Caco-2 (cell line): ENCODE data around the gene CHST13. TPM values are rescaled to one million over a fixed set of nuclear protein-coding genes. Genes with fewer than 3 reads are reported as not detected.
"Not testable (repeated sequence)": the region's sequence is repeated elsewhere in the genome, so short reads cannot be mapped to it uniquely, and the experiment has no call there.

Experiments
- BruUV-seq: library from RNA; stranded (reverse); fragments of 400-500 nt; replicated peaks from 2 replicates; lab custom pipeline; 2021; lab: Mats Ljungman, UMichigan
- CTCF ChIA-PET: fragments of 300-600 bp; sonication (Branson Sonifier 250); formaldehyde crosslinking; loops from one replicate; lab custom pipeline; 2022; ENCODE audit warnings: antibody characterized with exemption; lab: Charles Lee
- POLR2A ChIA-PET: fragments of 300-600 bp; sonication (Branson Sonifier 250); formaldehyde crosslinking; loops from one replicate; lab custom pipeline; 2022; ENCODE audit warnings: antibody characterized with exemption; lab: Charles Lee
- DNase-seq, 2 experiments: peaks; one replicate each; pipeline versions ENCODE4 v3.0.0 to v3.0.0-alpha.2; 2020 to 2022
- H3K27me3 ChIP-seq: replicated peaks from 2 replicates; pipeline ENCODE4 v1.6.0; 2011; ENCODE audit warnings: low read length; ENCODE audit not compliant: control insufficient read depth, insufficient read depth
- H3K36me3 ChIP-seq: 2 replicates; pipeline ENCODE4 v1.5.1; 2011; ENCODE audit warnings: low read length; ENCODE audit not compliant: control insufficient read depth, insufficient read depth
- H3K4me1 ChIP-seq: fragments of 250-450 bp; sonication (Bioruptor Pico); 2 replicates; pipeline ENCODE4 v1.5.1; 2020; ENCODE audit warnings: mild to moderate bottlenecking
- H3K4me3 ChIP-seq: 2 replicates; pipeline ENCODE4 v1.5.1; 2011; ENCODE audit warnings: low read depth, mild to moderate bottlenecking, control low read depth, low read length
- H3K9me3 ChIP-seq: fragments of 250-450 bp; sonication (Bioruptor Pico); 2 replicates; pipeline ENCODE4 v1.5.1; 2020; ENCODE audit warnings: mild to moderate bottlenecking, moderate library complexity
- H3K27ac Mint-ChIP-seq: one replicate; pipeline ENCODE4 v1.8.0; 2022; ENCODE audit warnings: mixed read lengths; ENCODE audit not compliant: unreplicated experiment
- H3K27me3 Mint-ChIP-seq: one replicate; pipeline ENCODE4 v1.8.0; 2022; ENCODE audit warnings: mixed read lengths; ENCODE audit not compliant: insufficient read depth, unreplicated experiment
- H3K36me3 Mint-ChIP-seq: one replicate; pipeline ENCODE4 v1.8.0; 2022; ENCODE audit warnings: mild to moderate bottlenecking, mixed read lengths; ENCODE audit not compliant: insufficient read depth, unreplicated experiment
- H3K4me1 Mint-ChIP-seq: one replicate; pipeline ENCODE4 v1.8.0; 2022; ENCODE audit warnings: low read depth, mixed read lengths; ENCODE audit not compliant: unreplicated experiment
- H3K4me3 Mint-ChIP-seq: one replicate; pipeline ENCODE4 v1.8.0; 2022; ENCODE audit warnings: mild to moderate bottlenecking, moderate library complexity, mixed read lengths; ENCODE audit not compliant: unreplicated experiment
- H3K9me3 Mint-ChIP-seq: one replicate; pipeline ENCODE4 v1.8.0; 2022; ENCODE audit warnings: mixed read lengths; ENCODE audit not compliant: unreplicated experiment
- CTCF ChIP-seq, 2 experiments: fragments of 200-600 bp in 1 of 2; IDR thresholded peaks; 1 replicate in 1 of 2; 2 replicates in 1 of 2; pipeline versions ENCODE4 v1.5.1 to v1.8.0; 2011 to 2022; ENCODE audit warnings: antibody characterized with exemption in 1 of 2, control low read depth in 1 of 2, inconsistent platforms in 1 of 2, low read depth in 1 of 2, low read length in 1 of 2, mild to moderate bottlenecking in 1 of 2, moderate library complexity in 1 of 2; ENCODE audit not compliant: insufficient read depth in 1 of 2, severe bottlenecking in 1 of 2, unreplicated experiment in 1 of 2
- intact Hi-C: fragments of 100-400 bp; cut with micrococcal nuclease; formaldehyde crosslinking; loops from one replicate; pipeline ENCODE4 v1.10.0; 2022; ENCODE audit not compliant: unreplicated experiment
- total RNA-seq: library from RNA; stranded (reverse); gene quantifications from 2 replicates; pipeline ENCODE4 v1.2.3, GENCODE V29; 2022

The CHST13 gene
- total RNA-seq, 1 experiment from 2014 or later = 25.3 TPM

DNA sequence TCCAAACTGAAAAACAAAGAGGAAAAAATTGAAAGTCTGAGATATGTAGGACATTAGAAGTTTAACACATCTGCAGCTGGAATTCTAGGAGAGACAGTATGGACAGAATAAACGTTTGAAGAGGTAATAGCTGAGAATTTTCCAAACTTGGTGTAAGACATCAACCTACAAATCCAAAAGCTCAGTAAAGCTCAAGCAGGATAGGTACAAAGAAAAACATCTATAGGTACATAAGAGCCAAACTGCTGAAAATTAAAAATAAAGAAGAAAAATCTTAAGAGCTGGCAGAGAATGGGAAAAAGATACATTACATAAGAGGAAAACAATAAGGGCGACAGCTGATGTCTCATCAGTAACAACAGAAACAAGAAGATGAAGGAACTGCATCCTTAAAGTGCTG is 57.6 kb downstream of the CHST13 start:
- CTCF ChIA-PET = interaction anchor here (0.5 kb wide), 1 partner anchor 993 kb away, joined by 4 read pairs; no protein-coding TSS in a partner anchor
- Mint-ChIP-seq H3K27ac (no peak overlapping the region), H3K4me1 (no peaks in the 10 kb centered on the region), H3K36me3 (no peaks in the 10 kb centered on the region), H3K4me3 (no peak overlapping the region), H3K27me3 (peaks cover 10% of the 10 kb centered on the region), H3K9me3 (no peaks in the 10 kb centered on the region)
- BruUV-seq = no TSS peak
- Histone ChIP-seq H3K4me1 (no peaks in the 10 kb centered on the region), H3K9me3 (no peaks in the 10 kb centered on the region), H3K27me3 (no peaks in the 10 kb centered on the region), H3K4me3 (no peak overlapping the region), H3K36me3 (no peaks in the 10 kb centered on the region)
- no peak for DNase-seq
- intact Hi-C loops = no loop called here
- POLR2A ChIA-PET = no interaction called here
- TF ChIP-seq CTCF (IDR thresholded peaks at IDR 0.05; ENCODE audit: insufficient read depth in 1 of 2, low read depth in 1 of 2, low read length in 1 of 2, severe bottlenecking in 1 of 2, unreplicated experiment in 1 of 2) = no peak

DNA sequence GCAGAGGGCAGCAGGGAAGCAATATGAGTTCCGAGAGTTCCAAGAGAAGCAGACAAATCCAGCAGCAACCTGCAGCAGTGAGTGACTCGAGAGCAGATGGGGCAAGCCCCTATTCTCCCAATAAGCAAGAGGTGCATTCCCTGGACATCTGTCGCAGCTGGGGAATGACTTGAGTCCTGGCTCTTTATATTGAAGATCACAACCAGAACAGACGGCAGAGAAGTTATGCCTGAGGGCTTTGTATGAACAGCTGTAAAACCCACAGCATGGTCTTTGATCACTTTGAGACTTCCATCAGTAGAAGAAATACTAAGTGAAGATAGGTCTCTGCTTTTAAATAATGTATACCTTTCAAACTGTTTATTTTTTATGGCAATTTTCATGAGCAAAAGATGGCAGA is 58.4 kb downstream of the CHST13 start:
- no peak for DNase-seq
- POLR2A ChIA-PET = no interaction called here
- Mint-ChIP-seq H3K27me3 (peaks cover 10% of the 10 kb centered on the region), H3K4me1 (no peaks in the 10 kb centered on the region), H3K4me3 (no peak overlapping the region), H3K36me3 (no peaks in the 10 kb centered on the region), H3K9me3 (no peaks in the 10 kb centered on the region), H3K27ac (no peak overlapping the region)
- Histone ChIP-seq H3K4me1 (no peaks in the 10 kb centered on the region), H3K9me3 (no peaks in the 10 kb centered on the region), H3K27me3 (no peaks in the 10 kb centered on the region), H3K4me3 (no peak overlapping the region), H3K36me3 (no peaks in the 10 kb centered on the region)
- BruUV-seq = no TSS peak
- intact Hi-C loops = no loop called here
- CTCF ChIA-PET = interaction anchor here (0.5 kb wide), 1 partner anchor 992 kb away, joined by 4 read pairs; no protein-coding TSS in a partner anchor
- TF ChIP-seq CTCF (IDR thresholded peaks at IDR 0.05; ENCODE audit: insufficient read depth in 1 of 2, low read depth in 1 of 2, low read length in 1 of 2, severe bottlenecking in 1 of 2, unreplicated experiment in 1 of 2) = no peak

DNA sequence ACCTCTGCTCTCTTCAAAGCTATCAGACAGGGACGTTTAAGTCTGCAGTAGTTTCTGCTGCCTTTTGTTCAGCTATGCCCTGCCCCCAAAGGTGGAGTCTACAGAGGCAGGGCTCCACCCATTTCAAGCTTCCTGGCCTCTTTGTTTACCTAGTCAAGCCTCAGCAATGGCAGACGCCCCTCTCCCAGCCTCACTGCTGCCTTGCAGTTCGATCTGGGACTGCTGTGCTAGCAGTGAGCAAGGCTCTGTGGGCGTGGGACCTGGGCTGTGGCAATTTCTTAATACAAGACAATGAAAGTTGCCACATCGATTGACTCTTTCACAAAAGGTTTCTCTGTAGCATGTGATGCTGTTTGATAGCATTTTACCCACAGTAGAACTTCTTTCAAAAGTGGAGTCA is 67.6 kb downstream of the CHST13 start:
- H3K4me1 ChIP-seq, DNase-seq, H3K4me3 ChIP-seq, intact Hi-C loops, H3K36me3 ChIP-seq, H3K36me3 Mint-ChIP-seq, CTCF ChIA-PET, BruUV-seq, H3K27ac Mint-ChIP-seq, POLR2A ChIA-PET, H3K9me3 ChIP-seq, H3K4me3 Mint-ChIP-seq, H3K27me3 ChIP-seq, H3K9me3 Mint-ChIP-seq, H3K4me1 Mint-ChIP-seq: not testable (repeated sequence)
- H3K27me3 Mint-ChIP-seq = peaks cover 15% of the 10 kb centered on the region

Other genes starting within 250 kb of the CHST13 start
- gene KLF15, start 166.7 kb upstream of the CHST13 start, total RNA-seq = 2.7 and 3.9 TPM in 2 replicates
- not detected in 2 replicates for gene CFAP100, start 129.2 kb upstream of the CHST13 start, total RNA-seq
- gene ZXDC, start 48.3 kb upstream of the CHST13 start, total RNA-seq = 28.1 and 28.7 TPM in 2 replicates
- gene UROC1, start 6.4 kb upstream of the CHST13 start, total RNA-seq = not detected in 2 replicates
- not detected in 2 replicates for gene C3orf22, start 34.8 kb downstream of the CHST13 start, total RNA-seq
- 11.1 and 11.4 TPM in 2 replicates for gene TXNRD3, start 131.0 kb downstream of the CHST13 start, total RNA-seq
- gene CHCHD6, start 180.1 kb downstream of the CHST13 start, total RNA-seq = 47.9 and 49.5 TPM in 2 replicates